ENCODE data around the gene SGMS2. TPM values are rescaled to one million over a fixed set of nuclear protein-coding genes. Genes with fewer than 3 reads are reported as not detected.

SGMS2 gene
- total RNA-seq, 1 experiment from 2014 or later, result 58.7 TPM

DNA sequence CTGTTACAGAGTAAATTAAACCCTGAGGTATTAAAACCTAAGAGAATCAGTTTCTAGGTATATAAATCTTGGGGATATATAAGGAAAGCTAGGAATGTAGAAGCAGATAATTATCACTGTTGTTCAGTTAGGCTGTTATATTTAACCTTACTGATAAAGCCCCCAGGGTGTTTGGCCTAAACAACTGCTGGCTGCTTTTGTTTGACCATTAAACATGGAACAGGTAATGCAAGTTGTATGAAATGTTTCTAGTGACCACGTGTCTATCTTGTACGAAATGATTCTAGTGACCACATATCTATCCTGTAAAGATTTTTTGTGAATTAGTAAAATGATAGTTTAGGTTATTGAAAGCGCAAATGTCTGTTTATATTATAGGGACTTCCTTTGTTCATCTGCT is 52.6 kb downstream of the SGMS2 start:
- Histone ChIP-seq H3K4me1 (ENCODE audit: insufficient read depth, low read length) (peaks cover 16% of the 10 kb centered on the region), H3K9ac (ENCODE audit: low read length) (no peak overlapping the region), H3K9me3 (ENCODE audit: low read length) (no peaks in the 10 kb centered on the region), H3K9me2 (replicated peaks; ENCODE audit: low read length) (no peaks in the 10 kb centered on the region), H3K27me3 (ENCODE audit: low read length) (no peaks in the 10 kb centered on the region), H3F3A (ENCODE audit: low read length, unreplicated experiment) (no peaks in the 10 kb centered on the region), H3K4me2 (ENCODE audit: low read length) (peak overlapping the region; percentile 17; the same call in 1 of the 2 replicates), H3K27ac (ENCODE audit: low read length) (no peak overlapping the region), H3K4me3 (ENCODE audit: low read length) (no peak overlapping the region), H3K79me2 (ENCODE audit: low read length) (no peaks in the 10 kb centered on the region), H3K36me3 (ENCODE audit: low read depth, low read length) (no peaks in the 10 kb centered on the region; the same call in 1 of the 2 replicates), H2AFZ (ENCODE audit: low read length) (no peak overlapping the region), H4K20me1 (ENCODE audit: low read length) (no peaks in the 10 kb centered on the region)
- no TSS peak for BruUV-seq (replicated peaks)
- no peak for TF ChIP-seq EZH2phosphoT487 (IDR thresholded peaks at IDR 0.05; ENCODE audit: borderline replicate concordance, low read length)
- TF ChIP-seq, protein P1, sequence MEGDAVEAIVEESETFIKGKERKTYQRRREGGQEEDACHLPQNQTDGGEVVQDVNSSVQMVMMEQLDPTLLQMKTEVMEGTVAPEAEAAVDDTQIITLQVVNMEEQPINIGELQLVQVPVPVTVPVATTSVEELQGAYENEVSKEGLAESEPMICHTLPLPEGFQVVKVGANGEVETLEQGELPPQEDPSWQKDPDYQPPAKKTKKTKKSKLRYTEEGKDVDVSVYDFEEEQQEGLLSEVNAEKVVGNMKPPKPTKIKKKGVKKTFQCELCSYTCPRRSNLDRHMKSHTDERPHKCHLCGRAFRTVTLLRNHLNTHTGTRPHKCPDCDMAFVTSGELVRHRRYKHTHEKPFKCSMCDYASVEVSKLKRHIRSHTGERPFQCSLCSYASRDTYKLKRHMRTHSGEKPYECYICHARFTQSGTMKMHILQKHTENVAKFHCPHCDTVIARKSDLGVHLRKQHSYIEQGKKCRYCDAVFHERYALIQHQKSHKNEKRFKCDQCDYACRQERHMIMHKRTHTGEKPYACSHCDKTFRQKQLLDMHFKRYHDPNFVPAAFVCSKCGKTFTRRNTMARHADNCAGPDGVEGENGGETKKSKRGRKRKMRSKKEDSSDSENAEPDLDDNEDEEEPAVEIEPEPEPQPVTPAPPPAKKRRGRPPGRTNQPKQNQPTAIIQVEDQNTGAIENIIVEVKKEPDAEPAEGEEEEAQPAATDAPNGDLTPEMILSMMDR (conservative IDR thresholded peaks at IDR 0.05; ENCODE audit: low read depth, low read length), result no peak
- no peak for TF ChIP-seq EZH2 (IDR thresholded peaks at IDR 0.05; ENCODE audit: low read length, unreplicated experiment)
- DNase-seq, result peak; percentile 52
- POLR2A ChIA-PET (ENCODE audit: unreplicated experiment), result interaction anchor here (0.7 kb wide), 1 partner anchor 17 kb away, joined by 11 read pairs; no protein-coding TSS in a partner anchor
- CTCF ChIA-PET, result no interaction called here
- ATAC-seq, result no peak
- intact Hi-C loops (cut with micrococcal nuclease), result no loop called here

DNA sequence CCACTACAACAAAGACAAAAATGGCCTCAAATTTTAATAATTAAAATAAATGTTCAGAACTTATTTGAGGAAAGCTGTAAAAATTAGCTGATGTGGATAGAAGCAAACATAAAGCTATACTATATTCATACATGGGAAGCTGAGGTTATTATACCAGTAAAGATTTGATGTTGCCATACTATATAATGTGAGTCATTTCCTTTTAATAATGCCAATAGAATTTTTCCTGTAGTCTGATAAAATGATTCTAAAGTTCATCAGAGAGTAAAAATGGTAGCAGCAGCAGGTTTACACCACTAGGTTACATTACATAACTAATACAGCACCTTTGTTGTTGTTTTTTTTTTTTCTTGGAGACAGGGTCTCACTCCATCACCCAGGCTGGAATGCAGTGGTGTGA is 61.1 kb downstream of the SGMS2 start:
- Histone ChIP-seq H3F3A (ENCODE audit: low read length, unreplicated experiment) (no peaks in the 10 kb centered on the region), H3K4me3 (ENCODE audit: low read length) (no peak overlapping the region), H2AFZ (ENCODE audit: low read length) (no peak overlapping the region), H3K27ac (ENCODE audit: low read length) (no peak overlapping the region), H3K9me3 (ENCODE audit: low read length) (peaks cover 12% of the 10 kb centered on the region; the same call in 1 of the 2 replicates), H4K20me1 (ENCODE audit: low read length) (no peaks in the 10 kb centered on the region), H3K36me3 (ENCODE audit: low read depth, low read length) (peaks cover 15% of the 10 kb centered on the region; the same call in 1 of the 2 replicates), H3K9me2 (replicated peaks; ENCODE audit: low read length) (no peaks in the 10 kb centered on the region), H3K4me1 (ENCODE audit: insufficient read depth, low read length) (no peaks in the 10 kb centered on the region), H3K9ac (ENCODE audit: low read length) (no peak overlapping the region), H3K79me2 (ENCODE audit: low read length) (no peaks in the 10 kb centered on the region), H3K4me2 (ENCODE audit: low read length) (no peak overlapping the region), H3K27me3 (ENCODE audit: low read length) (no peaks in the 10 kb centered on the region)
- DNase-seq (peak; percentile 33), ATAC-seq (peak; percentile 46; the same call in 1 of the 2 replicates)
- ChIA-PET CTCF (interaction anchor here (0.6 kb wide), 1 partner anchor 11 kb away, joined by 3 read pairs; no protein-coding TSS in a partner anchor), POLR2A (ENCODE audit: unreplicated experiment) (no interaction called here)
- TF ChIP-seq, protein P1 (conservative IDR thresholded peaks at IDR 0.05; ENCODE audit: low read depth, low read length), result no peak
- TF ChIP-seq EZH2phosphoT487 (IDR thresholded peaks at IDR 0.05; ENCODE audit: borderline replicate concordance, low read length) (no peak), EZH2 (IDR thresholded peaks at IDR 0.05; ENCODE audit: low read length, unreplicated experiment) (no peak)
- intact Hi-C loops (cut with micrococcal nuclease), result no loop called here
- no TSS peak for BruUV-seq (replicated peaks)

DNA sequence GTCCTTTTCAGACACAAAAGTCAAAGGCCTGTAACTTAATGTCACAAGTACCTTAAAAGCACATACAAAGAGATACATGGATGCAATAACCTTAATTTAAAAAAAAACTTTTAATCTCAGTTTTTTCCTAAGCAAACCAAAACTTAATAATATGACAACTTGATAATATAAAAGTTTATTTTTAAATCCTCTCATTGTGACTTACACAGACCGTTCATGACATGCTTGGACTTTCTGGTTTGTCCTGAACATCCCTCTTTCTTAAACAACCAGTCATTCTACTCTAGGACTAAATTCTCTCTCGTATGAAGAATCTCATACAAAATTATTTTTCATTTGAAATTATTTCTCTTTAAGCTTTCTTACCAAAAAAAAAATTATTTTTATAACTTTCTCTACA is 63.5 kb downstream of the SGMS2 start:
- no peak overlapping the region for H3K27ac ChIP-seq (ENCODE audit: low read length)
- H3K4me1 ChIP-seq (ENCODE audit: insufficient read depth, low read length), result no peaks in the 10 kb centered on the region
- ChIA-PET CTCF (no interaction called here), POLR2A (ENCODE audit: unreplicated experiment) (no interaction called here)
- H3K36me3 ChIP-seq (ENCODE audit: low read depth, low read length), result peaks cover 15% of the 10 kb centered on the region; the same call in 1 of the 2 replicates
- BruUV-seq (replicated peaks), result no TSS peak
- intact Hi-C loops (cut with micrococcal nuclease), result no loop called here
- TF ChIP-seq EZH2 (IDR thresholded peaks at IDR 0.05; ENCODE audit: low read length, unreplicated experiment) (no peak), EZH2phosphoT487 (IDR thresholded peaks at IDR 0.05; ENCODE audit: borderline replicate concordance, low read length) (no peak)
- TF ChIP-seq, protein P1 (conservative IDR thresholded peaks at IDR 0.05; ENCODE audit: low read depth, low read length), result no peak
- no peak for DNase-seq
- no peaks in the 10 kb centered on the region for H3K27me3 ChIP-seq (ENCODE audit: low read length)
- no peak overlapping the region for H3K4me3 ChIP-seq (ENCODE audit: low read length)
- no peaks in the 10 kb centered on the region for H3K9me2 ChIP-seq (replicated peaks; ENCODE audit: low read length)
- H4K20me1 ChIP-seq (ENCODE audit: low read length), result no peaks in the 10 kb centered on the region
- H3K9me3 ChIP-seq (ENCODE audit: low read length), result peaks cover 12% of the 10 kb centered on the region; the same call in 1 of the 2 replicates
- H3K9ac ChIP-seq (ENCODE audit: low read length), result no peak overlapping the region
- H3K79me2 ChIP-seq (ENCODE audit: low read length), result no peaks in the 10 kb centered on the region
- ATAC-seq, result no peak
- no peak overlapping the region for H2AFZ ChIP-seq (ENCODE audit: low read length)
- H3F3A ChIP-seq (ENCODE audit: low read length, unreplicated experiment), result no peaks in the 10 kb centered on the region
- no peak overlapping the region for H3K4me2 ChIP-seq (ENCODE audit: low read length)

Data from PC-3 (cell line).